GM21367 (cell line): ENCODE measurements around the gene TCERG1L.
"Not testable (repeated sequence)": the region's sequence is repeated elsewhere in the genome, so short reads cannot be mapped to it uniquely, and the experiment has no call there.

Source experiments
- ATAC-seq: cut with Tn5 transposase; IDR thresholded peaks from one replicate; pipeline ENCODE4 v1.9.1; 2021; ENCODE audit not compliant: unreplicated experiment

The TCERG1L gene

GRCh38 chr10:131311661-131312477 is at the start of gene TCERG1L:
TSS of gene TCERG1L (minus strand) at chr10:131311721. CDS start at chr10:131311635, 86 bp downstream.
- no peak for ATAC-seq

GRCh38 chr10:131358741-131359442 is 47.4 kb upstream of the TCERG1L start:
- ATAC-seq = no peak

- no peak for ATAC-seq
Measured at GRCh38 chr10:131356442-131356841, 44.9 kb upstream of the TCERG1L start.

GRCh38 chr10:131355881-131356280 is 44.4 kb upstream of the TCERG1L start:
- ATAC-seq = no peak

- no peak for ATAC-seq
Measured at GRCh38 chr10:131355056-131355455, 43.5 kb upstream of the TCERG1L start.

- ATAC-seq = no peak
Measured at GRCh38 chr10:131354380-131354779, 42.9 kb upstream of the TCERG1L start.

- no peak for ATAC-seq
Measured at GRCh38 chr10:131352765-131353290, 41.3 kb upstream of the TCERG1L start.

- no peak for ATAC-seq
Measured at GRCh38 chr10:131350660-131351059, 39.1 kb upstream of the TCERG1L start.

GRCh38 chr10:131350245-131350644 is 38.7 kb upstream of the TCERG1L start:
- ATAC-seq = no peak

- no peak for ATAC-seq
Measured at GRCh38 chr10:131346456-131346855, 34.9 kb upstream of the TCERG1L start.

- ATAC-seq = no peak
Measured at GRCh38 chr10:131345691-131346090, 34.2 kb upstream of the TCERG1L start.

GRCh38 chr10:131344747-131345146 is 33.2 kb upstream of the TCERG1L start:
- ATAC-seq = no peak

GRCh38 chr10:131337741-131338140 is 26.2 kb upstream of the TCERG1L start:
- no peak for ATAC-seq

GRCh38 chr10:131332821-131333220 is 21.3 kb upstream of the TCERG1L start:
- no peak for ATAC-seq

- no peak for ATAC-seq
Measured at GRCh38 chr10:131323880-131324279, 12.4 kb upstream of the TCERG1L start.

GRCh38 chr10:131323025-131323424 is 11.5 kb upstream of the TCERG1L start:
- ATAC-seq = no peak

GRCh38 chr10:131322575-131322974 is 11.1 kb upstream of the TCERG1L start:
- not testable (repeated sequence) for ATAC-seq

GRCh38 chr10:131320860-131321604 is 9.5 kb upstream of the TCERG1L start:
- ATAC-seq = no peak

- ATAC-seq = no peak
Measured at GRCh38 chr10:131318814-131319213, 7.3 kb upstream of the TCERG1L start.

- no peak for ATAC-seq
Measured at GRCh38 chr10:131318291-131318690, 6.8 kb upstream of the TCERG1L start.

GRCh38 chr10:131316321-131317075 is 5.0 kb upstream of the TCERG1L start:
- no peak for ATAC-seq
